Heart left ventricle (tissue), 16 donors: ENCODE data around the gene CHRM5. TPM values are rescaled to one million over a fixed set of nuclear protein-coding genes. Genes with fewer than 3 reads are reported as not detected.

Experiments
- ATAC-seq, 4 donors: fragments of 200-7000 bp; cut with Tn5 transposase; one replicate each; pipeline ENCODE4 v1.9.1; 2020 to 2022; ENCODE audit warnings: moderate library complexity in 4 of 4, mild to moderate bottlenecking in 3 of 4, moderate number of reproducible peaks in 1 of 4
- DNase-seq, 5 donors: peaks; one replicate each; pipeline ENCODE4 v3.0.0-alpha.2; 2020
- H3K27ac ChIP-seq, 12 donors: fragments of 200-600 bp; sonication (generic) in 4 of 12; one replicate each; pipeline versions ENCODE4 v1.5.0 to v1.8.0; 2016 to 2022; ENCODE audit warnings: mild to moderate bottlenecking in 2 of 12
- H3K27me3 ChIP-seq, 9 donors: fragments of 200-600 bp; sonication (generic) in 2 of 9; one replicate each; pipeline versions ENCODE4 v1.5.1 to v1.8.0; 2016 to 2022; ENCODE audit warnings: mild to moderate bottlenecking in 3 of 9
- H3K36me3 ChIP-seq, 9 donors: fragments of 200-600 bp; sonication (generic) in 2 of 9; one replicate each; pipeline versions ENCODE4 v1.5.0 to v1.8.0; 2018 to 2022; ENCODE audit warnings: mild to moderate bottlenecking in 2 of 9
- H3K4me1 ChIP-seq, 12 donors: fragments of 200-600 bp; sonication (generic) in 4 of 12; one replicate each; pipeline versions ENCODE4 v1.5.0 to v1.8.0; 2016 to 2022; ENCODE audit warnings: mild to moderate bottlenecking in 3 of 12
- H3K4me3 ChIP-seq, 12 donors: fragments of 200-600 bp; sonication (generic) in 4 of 12; one replicate each; pipeline versions ENCODE4 v1.5.0 to v1.8.0; 2017 to 2022; ENCODE audit warnings: mild to moderate bottlenecking in 9 of 12, moderate library complexity in 4 of 12
- H3K9me3 ChIP-seq, 12 donors: fragments of 200-600 bp; sonication (generic) in 4 of 12; one replicate each; pipeline versions ENCODE4 v1.5.0 to v1.8.0; 2016 to 2022; ENCODE audit warnings: mild to moderate bottlenecking in 1 of 12
- CTCF ChIP-seq, 12 donors: fragments of 200-600 bp; sonication (generic) in 4 of 12; IDR thresholded peaks; one replicate each; pipeline versions ENCODE4 v1.5.0 to v1.8.0; 2018 to 2022; ENCODE audit warnings: antibody characterized with exemption in 12 of 12, mild to moderate bottlenecking in 5 of 12
- POLR2A ChIP-seq, 2 donors: fragments of 450-650 bp; IDR thresholded peaks; one replicate each; pipeline ENCODE4 v1.6.1; 2017; ENCODE audit warnings: antibody characterized with exemption in 2 of 2, mild to moderate bottlenecking in 2 of 2, moderate library complexity in 2 of 2
- WGBS, 4 donors: extraction: QIAGEN DNeasy Blood & Tissue Kit in 2 of 4; methylation state at CpG; one replicate each; pipeline versions ENCODE4 v1.1.5 to v1.1.7; 2013 to 2018; 5-methylcytosine and 5-hydroxymethylcytosine counted together
- intact Hi-C, 10 donors: fragments of 100-400 bp; cut with DNase I; formaldehyde crosslinking; loops; one replicate each; pipeline versions ENCODE4 v1.11.1 to v1.14.2; 2022
- polyA plus RNA-seq, 2 donors: library from polyadenylated mRNA; stranded (reverse); fragments of 200-250 nt; gene quantifications; one replicate each; pipeline ENCODE4 v1.2.3, GENCODE V29; 2013
- total RNA-seq, 9 donors: library from RNA; depleted of rRNA in 2 of 9; stranded (reverse); fragments of >200 nt in 2 of 9; fragmentation: NEBNext Ultra II Directional in 3 of 9; extraction: Animal tissue kit (Norgen Biotek cat#: 25700) in 3 of 9; gene quantifications; one replicate each; pipeline versions ENCODE4 v1.1.0 to v1.2.4, GENCODE V29; 2016 to 2023
- donor health status: ischemic (EF 13 %, LVEDD 7.1; RV severe dilation, severe dysfunction).
- donor health status: healthy with polysubstance abuse.
- donor health status: DM: no; HTN: yes; CAD: no.
- donor health status: DM: no; HTN: no; CAD: no.
- donor health status: ischemic (EF 25% LVEDD 6.9; RV normal size, moderate dysfunction).
- donor health status: ischemic (EF 25% LVEDD 5.7; RV mildly dilated, moderate dysfunction).
- donor health status: healthy.
- donor health status: DM: yes; HTN: yes; CAD: no.
- donor health status: ischemic (EF 35%, LVEDD 5.7; RV mildly dilated, moderate dysfunction).
- donor health status: nonischemic (EF 11% LVEDD 7.7; RV severe dilation, severe dysfunction).
- donor health status: DM: yes; HTN: yes; CAD: no.
- donor health status: PGD.
- donor health status: ischemic (EF 29% LVEDD 5.4; RV normal size, mild dysfunction).
- donor health status: nonischemic (EF 23%, LVEDD 6.1; RV moderate dilation, normal function).

The CHRM5 gene
- total and polyA plus RNA-seq, 11 donors: not detected

- H3K27ac ChIP-seq: no peak overlapping the region
- H3K27me3 ChIP-seq: no peaks in the 10 kb centered on the region
- DNase-seq (no peak), ATAC-seq (no peak)
- WGBS, 4 donors: 67 to 74% (median 72%) methylated on average over 2 of the region's 2 CpGs
- no peak overlapping the region for H3K4me3 ChIP-seq
- no peaks in the 10 kb centered on the region for H3K9me3 ChIP-seq
- H3K4me1 ChIP-seq: peaks cover 0 to 2% (median 0%) of the 10 kb centered on the region in 12 donors
- TF ChIP-seq CTCF (IDR thresholded peaks at IDR 0.05): no peak
- TF ChIP-seq POLR2A (IDR thresholded peaks at IDR 0.05): no peak
- H3K36me3 ChIP-seq: no peaks in the 10 kb centered on the region
- intact Hi-C loops: loop anchor here in 1 of 10 donors (5.0 kb wide), 1 partner anchor 51 kb away; no protein-coding TSS in a partner anchor
Observed at GRCh38 chr15:34011481-34011880, 43.2 kb downstream of the CHRM5 start.

DNA sequence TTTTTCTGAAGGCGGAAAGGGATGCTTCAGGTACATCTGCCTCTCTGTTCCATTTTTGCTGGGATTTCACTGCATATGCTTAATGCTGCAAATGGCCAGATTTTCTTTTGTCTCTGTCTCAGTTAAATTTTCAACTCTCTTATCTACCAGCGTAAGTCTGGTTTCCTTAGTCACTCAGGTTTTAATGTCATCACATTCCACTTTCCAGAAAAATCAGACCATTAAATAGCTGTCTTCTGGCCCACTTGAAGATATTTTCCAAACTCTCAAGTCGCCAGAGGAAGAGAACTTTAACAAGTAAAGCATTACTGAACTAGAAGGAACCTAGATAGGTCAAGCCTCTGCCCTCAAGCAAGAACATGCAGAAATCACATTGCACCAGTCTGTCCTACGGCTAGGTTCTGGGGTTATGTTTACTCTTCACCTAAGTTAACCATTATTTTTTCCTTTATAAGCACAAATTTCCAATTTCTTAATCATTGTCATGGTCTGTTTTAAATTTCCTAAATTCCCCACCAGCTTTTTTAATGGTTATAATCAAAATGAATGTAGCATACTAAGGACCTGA lies 44.2 kb downstream of the CHRM5 start:
- no peak for DNase-seq
- intact Hi-C loops: loop anchor here in 1 of 10 donors (5.0 kb wide), 1 partner anchor 50 kb away; no protein-coding TSS in a partner anchor
- Histone ChIP-seq H3K36me3 (no peaks in the 10 kb centered on the region), H3K27ac (no peak overlapping the region), H3K27me3 (no peaks in the 10 kb centered on the region), H3K9me3 (no peaks in the 10 kb centered on the region), H3K4me1 (peaks cover 0 to 2% (median 0%) of the 10 kb centered on the region in 12 donors), H3K4me3 (no peak overlapping the region)
- TF ChIP-seq POLR2A (IDR thresholded peaks at IDR 0.05) (no peak), CTCF (IDR thresholded peaks at IDR 0.05) (no peak)
- no peak for ATAC-seq
- WGBS, 4 donors: 82 to 84% (median 83%) methylated on average over 4 of the region's 4 CpGs

- intact Hi-C loops: loop anchor here in 1 of 10 donors (5.0 kb wide), 1 partner anchor 49 kb away; no protein-coding TSS in a partner anchor
Observed at GRCh38 chr15:34013746-34014145, 45.4 kb downstream of the CHRM5 start.

DNA sequence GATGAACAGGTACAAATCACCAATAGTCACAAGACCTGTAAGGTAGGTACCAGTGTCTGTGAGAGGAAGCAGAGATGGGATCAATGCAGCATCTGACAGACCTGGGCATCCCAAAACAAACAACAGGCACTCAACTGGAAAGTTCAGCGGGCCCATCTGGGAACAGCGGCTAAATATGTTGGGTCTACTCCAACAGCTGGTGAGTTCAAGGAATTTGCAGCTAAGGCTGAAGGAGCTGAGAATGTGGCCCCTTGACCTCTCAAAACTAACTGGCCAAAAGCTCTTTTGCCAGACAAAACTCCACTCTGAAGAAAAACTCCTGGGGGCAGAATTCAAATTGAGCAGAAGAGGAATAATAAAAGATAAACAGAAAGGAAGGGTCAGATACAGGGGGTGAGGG lies 46.3 kb downstream of the CHRM5 start:
- ATAC-seq (no peak), DNase-seq (no peak)
- TF ChIP-seq POLR2A (IDR thresholded peaks at IDR 0.05): no peak
- no peak for TF ChIP-seq CTCF (IDR thresholded peaks at IDR 0.05)
- no peaks in the 10 kb centered on the region for H3K27me3 ChIP-seq
- WGBS, 4 donors: 84 to 95% (median 94%) methylated on average over 2 of the region's 2 CpGs
- H3K36me3 ChIP-seq: no peaks in the 10 kb centered on the region
- peaks cover 0 to 2% (median 0%) of the 10 kb centered on the region in 12 donors for H3K4me1 ChIP-seq
- intact Hi-C loops: loop anchor here in 1 of 10 donors (5.0 kb wide), 1 partner anchor 48 kb away; no protein-coding TSS in a partner anchor
- no peak overlapping the region for H3K4me3 ChIP-seq
- H3K9me3 ChIP-seq: no peaks in the 10 kb centered on the region
- no peak overlapping the region for H3K27ac ChIP-seq

More at GRCh38 chr15:34013746-34014145, 45.4 kb downstream of the CHRM5 start:
- WGBS, 4 donors: 96 to 97% (median 96%) methylated on average over 9 of the region's 9 CpGs
- H3K36me3 ChIP-seq: no peaks in the 10 kb centered on the region
- no peak overlapping the region for H3K4me3 ChIP-seq
- no peaks in the 10 kb centered on the region for H3K27me3 ChIP-seq
- H3K4me1 ChIP-seq: peaks cover 0 to 2% (median 0%) of the 10 kb centered on the region in 12 donors
- TF ChIP-seq POLR2A (IDR thresholded peaks at IDR 0.05) (no peak), CTCF (IDR thresholded peaks at IDR 0.05) (no peak)
- H3K9me3 ChIP-seq: no peaks in the 10 kb centered on the region
- no peak overlapping the region for H3K27ac ChIP-seq
- no peak for DNase-seq
- no peak for ATAC-seq
